GM19328 (cell line): ENCODE data around the gene PPM1M.
"Not testable (repeated sequence)": the region's sequence is repeated elsewhere in the genome, so short reads cannot be mapped to it uniquely, and the experiment has no call there.

Experiments
- ATAC-seq: cut with Tn5 transposase; IDR thresholded peaks from one replicate; pipeline ENCODE4 v1.9.1; 2021; ENCODE audit warnings: mild to moderate bottlenecking, moderate library complexity; ENCODE audit not compliant: unreplicated experiment

The PPM1M gene

DNA sequence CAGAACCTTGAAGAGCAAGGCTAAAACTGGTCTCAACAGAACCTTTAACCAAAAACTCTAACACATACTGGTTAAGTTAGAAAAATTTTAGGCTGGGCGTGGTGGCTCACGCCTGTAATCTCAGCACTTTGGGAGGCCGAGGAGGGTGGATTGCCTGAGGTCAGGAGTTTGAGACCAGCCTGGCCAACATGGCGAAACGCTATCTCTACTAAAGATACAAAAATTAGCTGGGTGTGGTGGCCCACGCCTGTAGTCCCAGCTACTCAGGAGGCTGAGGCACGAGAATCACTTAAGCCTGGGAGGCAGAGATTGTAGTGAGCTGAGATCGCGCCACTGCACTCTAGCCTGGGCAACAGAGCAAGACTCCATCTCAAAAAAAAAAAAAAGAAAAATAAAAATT lies 26.6 kb downstream of the PPM1M start:
- ATAC-seq = not testable (repeated sequence)

DNA sequence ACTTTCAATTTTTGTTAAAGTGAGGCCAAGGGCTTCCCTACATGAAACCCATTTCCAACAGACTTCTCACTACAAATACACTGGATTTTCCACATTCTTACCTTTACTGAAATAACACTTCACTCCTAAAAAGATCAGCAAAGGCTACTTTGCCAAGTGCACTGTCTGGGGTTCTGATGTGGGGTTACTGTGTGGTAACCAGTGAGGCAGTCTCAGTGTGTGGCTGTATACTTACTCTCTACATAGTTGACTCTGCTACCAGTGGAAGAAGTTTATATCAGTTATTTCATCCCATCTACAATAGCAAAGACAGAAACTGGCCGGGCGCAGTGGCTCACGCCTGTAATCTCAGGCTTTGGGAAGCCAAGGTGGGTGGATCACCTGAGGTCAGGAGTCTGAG lies 27.3 kb downstream of the PPM1M start:
- no peak for ATAC-seq

- not testable (repeated sequence) for ATAC-seq
Observed at GRCh38 chr3:52274781-52275180, 29.2 kb downstream of the PPM1M start.

GRCh38 chr3:52277071-52277964 lies 31.8 kb downstream of the PPM1M start:
- ATAC-seq = no peak

- ATAC-seq = peak; percentile 57
Observed at GRCh38 chr3:52277972-52278509, 32.5 kb downstream of the PPM1M start.

DNA sequence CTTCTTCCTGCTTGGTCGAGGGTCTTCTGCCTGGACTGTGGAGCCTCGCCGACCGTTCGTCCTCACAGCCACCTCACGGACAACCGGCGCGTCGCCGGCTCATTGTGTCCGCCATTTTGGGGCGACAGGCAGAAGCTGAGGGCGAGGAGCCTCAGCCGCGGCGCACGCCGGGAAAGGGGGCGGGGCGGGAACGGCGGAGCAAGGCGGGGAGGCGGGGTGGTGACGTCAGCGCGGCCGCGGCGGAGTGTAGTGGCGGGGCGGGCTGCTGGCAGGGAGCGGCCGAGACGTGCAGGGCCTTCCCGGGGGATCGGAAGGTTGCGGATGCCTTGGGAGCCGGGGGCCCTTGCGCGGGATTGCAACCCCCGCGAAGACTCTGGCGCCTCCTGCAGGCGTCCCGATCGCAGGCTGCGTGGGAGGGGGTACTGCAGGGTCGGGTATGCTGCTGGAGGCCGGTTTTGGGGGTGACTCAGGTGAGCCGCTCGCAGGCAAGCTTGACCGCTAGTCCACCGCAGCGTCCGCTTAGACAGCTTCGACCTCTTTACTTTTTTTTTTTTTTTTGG lies 33.0 kb downstream of the PPM1M start, which contains the start of gene WDR82:
Gene WDR82, minus strand, starts transcription at position 140 of the 560 bp plus-strand sequence. CDS start 288 bp downstream, outside the sequence.
- peak; percentile 88 for ATAC-seq

- ATAC-seq = no peak
Observed at GRCh38 chr3:52279596-52279995, 34.0 kb downstream of the PPM1M start.

DNA sequence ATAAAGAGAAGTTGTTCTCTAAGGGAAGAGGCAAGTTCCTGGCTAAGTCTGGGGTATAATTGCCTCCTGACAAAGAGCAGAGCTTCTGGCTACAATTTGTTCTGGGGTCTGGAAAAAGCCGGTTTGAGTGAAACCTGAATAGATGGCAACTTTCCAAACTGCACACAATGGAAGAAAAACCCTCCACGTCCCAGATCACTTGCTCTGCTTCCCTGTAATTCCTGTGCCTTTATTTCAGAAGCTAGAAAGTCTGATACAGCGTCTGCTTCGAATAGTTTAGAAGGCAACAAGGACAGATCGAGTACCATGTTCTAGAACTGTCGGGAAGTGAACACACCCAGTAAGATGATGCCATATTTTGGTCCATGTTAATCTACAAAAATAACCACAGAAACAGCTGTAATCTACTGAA lies 34.5 kb downstream of the PPM1M start:
- ATAC-seq = no peak

DNA sequence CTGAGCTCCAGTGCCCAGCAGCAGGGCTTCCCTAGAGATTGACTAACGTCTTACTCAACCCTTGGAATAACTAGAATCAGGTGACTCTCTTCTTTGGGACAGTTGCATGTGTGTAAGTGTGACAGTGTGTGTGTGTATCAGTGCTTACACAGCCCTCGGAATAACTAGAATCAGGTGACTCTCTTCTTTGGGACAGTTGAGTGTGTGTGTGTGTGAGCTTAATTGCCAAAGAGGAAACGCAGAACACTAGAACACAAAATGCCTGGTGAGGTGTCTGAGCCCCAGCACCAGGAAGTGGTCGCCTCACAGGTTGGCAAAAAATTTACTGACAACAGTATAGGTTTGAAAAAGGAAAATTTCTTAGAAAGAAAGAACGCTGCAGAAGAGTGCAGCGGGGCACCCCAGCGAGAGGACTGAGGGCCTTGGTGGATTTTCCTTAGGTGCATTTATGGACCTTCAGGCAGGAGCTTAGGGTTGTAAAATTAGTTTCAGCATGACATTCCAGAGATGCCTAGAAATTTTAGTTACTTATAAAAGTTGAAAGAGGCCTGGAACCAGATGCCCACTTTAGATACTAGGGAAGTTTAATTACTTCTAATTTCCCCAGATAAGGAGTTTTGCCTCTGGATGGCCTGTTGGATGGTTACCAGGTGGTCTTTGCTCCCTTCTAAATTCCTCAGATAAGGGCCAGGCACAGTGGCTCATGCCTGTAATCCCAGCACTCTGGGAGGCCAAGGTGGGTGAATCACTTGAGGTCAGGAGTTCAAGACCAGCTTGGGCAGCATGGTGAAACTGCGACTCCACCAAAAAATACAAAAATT lies 36.6 kb downstream of the PPM1M start:
- no peak for ATAC-seq

- no peak for ATAC-seq
Observed at GRCh38 chr3:52283306-52283705, 37.7 kb downstream of the PPM1M start.

DNA sequence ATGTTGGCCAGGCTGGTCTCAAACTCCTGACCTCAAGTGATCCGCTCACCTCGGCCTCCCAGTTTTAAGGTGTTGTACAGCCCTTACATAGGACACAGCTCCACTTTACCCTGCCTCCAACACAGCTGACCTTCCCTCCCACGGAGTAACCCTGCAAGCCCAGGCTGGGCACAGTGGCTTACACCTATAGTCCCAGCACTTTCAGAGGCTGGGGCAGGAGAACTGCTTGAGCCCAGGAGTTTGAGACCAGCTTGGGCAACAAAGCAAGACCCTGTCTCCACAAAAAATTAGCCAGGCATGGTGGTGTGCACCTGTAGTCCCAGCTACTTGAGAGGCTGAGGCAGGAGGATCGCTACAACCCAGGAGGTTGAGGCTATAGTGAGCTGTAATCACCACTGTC lies 38.5 kb downstream of the PPM1M start:
- not testable (repeated sequence) for ATAC-seq

GRCh38 chr3:52286777-52287110 lies 41.2 kb downstream of the PPM1M start:
- no peak for ATAC-seq

DNA sequence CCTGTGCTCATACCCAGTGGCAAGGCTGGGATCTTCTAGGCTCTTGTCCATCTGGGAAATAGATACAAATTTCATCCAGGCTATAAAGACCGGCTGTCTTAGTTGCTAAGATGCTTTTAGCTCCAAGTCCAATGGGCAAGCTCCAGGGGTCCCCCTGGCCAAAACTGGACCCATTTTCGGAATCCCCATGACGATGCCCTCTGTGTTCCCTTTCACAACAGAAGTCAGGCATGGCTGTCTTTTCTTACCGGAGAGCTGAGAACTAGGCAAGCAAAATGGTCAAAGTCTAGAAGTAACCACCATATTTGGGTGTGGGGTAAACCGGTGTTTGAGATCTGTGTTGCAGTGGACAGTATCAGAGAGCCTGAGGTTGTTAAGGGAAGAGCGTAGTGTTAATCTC lies 43.1 kb downstream of the PPM1M start:
- no peak for ATAC-seq

DNA sequence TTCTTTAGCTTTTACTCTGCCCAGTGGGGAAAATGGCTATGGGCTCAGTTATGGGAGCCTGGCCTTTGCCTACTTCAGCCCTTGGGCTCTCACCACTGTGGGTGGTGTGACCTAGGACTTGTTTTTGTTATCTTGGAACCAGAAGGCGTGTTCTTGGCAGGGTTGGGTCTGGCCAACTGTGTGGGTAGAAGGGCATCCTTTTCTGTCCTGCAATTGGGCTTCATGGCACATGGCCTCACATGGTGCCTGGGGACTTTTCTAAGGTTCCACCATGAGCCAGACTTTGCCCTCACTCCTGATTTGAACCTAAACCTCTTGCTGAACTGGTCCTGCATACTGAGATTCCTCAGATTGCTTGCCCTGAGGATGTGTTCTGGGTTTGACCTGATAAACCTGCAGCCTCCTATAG lies 43.8 kb downstream of the PPM1M start:
- ATAC-seq = no peak

GRCh38 chr3:52289747-52290595 lies 44.4 kb downstream of the PPM1M start:
- no peak for ATAC-seq

DNA sequence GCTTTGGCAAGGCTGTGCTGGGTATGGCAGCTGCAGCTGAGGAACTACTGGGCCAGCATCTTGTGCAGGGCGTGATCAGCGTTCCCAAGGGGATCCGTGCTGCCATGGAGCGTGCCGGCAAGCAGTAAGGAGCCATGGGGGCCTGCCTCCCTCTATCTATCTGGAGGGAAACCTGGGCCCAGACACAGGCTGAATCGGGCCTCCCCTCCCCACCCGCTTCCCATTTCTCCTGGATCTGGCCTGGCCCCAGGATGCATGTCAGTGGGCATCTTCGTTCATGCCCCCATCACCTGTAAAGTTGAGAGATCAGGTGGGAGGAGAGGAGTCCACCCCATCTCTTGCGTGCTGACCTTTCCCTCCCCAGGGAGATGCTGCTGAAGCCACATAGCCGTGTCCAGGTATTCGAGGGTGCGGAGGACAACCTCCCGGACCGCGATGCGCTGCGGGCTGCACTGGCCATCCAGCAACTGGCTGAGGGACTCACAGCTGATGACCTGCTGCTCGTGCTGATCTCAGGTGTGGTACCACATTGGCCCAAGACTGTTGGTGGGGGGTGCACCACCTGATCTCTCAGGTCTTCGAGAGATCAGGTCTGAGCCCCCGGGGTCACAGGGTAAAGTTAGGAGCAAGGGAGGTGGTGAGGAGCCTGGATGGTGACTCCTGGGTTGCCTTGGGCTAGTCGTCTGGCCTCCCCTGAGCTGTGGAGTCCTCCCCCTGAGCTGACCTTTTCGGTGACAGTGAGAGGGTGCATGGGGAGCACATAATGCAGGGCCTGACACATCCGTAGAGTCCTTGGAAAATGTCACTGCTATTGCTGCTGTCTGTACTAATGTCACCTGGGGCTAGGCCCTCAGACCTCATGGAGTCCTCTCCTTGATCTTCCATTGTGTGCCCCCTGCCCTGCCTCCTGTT lies 45.3 kb downstream of the PPM1M start:
- no peak for ATAC-seq

DNA sequence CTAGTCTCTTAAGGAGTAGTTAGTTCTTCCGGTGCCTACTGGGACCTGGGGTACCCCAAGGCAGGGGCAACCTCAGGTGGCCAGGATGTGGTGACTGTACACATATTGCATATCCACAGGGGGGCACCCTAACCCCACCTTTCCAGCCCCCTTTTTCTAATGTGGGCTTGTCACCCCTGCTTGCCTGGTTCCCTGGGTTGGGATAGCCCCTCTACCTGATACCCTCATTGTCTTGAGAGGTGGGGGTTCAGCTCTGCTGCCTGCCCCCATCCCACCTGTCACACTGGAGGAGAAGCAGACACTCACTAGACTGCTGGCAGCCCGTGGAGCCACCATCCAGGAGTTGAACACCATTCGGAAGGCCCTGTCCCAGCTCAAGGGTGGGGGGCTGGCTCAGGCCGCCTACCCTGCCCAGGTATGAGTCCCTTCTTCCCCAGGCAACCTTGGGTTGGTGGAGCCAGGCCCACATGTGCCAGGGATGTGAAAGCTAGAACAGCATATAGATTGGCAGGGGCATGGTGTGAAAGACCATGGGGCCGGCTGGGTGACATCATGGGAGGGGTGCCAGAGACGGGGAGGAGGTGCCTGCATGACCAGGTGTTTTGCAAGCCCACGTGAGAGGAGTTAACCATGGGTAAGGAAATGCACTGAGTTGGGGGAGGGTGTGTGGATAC lies 46.1 kb downstream of the PPM1M start:
- ATAC-seq = no peak

DNA sequence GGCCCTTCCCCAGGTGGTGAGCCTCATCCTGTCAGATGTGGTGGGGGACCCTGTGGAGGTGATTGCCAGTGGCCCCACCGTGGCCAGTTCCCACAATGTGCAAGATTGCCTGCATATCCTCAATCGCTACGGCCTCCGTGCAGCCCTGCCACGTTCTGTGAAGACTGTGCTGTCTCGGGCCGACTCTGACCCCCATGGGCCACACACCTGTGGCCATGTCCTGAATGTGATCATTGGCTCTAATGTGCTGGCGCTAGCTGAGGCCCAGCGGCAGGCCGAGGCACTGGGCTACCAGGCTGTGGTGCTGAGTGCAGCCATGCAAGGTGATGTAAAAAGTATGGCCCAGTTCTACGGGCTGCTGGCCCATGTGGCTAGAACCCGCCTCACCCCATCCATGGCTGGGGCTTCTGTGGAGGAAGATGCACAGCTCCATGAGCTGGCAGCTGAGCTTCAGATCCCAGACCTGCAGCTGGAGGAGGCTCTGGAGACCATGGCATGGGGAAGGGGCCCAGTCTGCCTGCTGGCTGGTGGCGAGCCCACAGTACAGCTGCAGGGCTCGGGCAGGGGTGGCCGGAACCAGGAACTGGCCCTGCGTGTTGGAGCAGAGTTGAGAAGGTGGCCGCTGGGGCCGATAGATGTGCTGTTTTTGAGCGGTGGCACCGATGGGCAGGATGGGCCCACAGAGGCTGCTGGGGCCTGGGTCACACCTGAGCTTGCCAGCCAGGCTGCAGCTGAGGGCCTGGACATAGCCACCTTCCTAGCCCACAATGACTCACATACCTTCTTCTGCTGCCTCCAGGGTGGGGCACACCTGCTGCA lies 46.9 kb downstream of the PPM1M start:
- no peak for ATAC-seq
